Measurements from ENCODE around the gene CPPED1. TPM values are rescaled to one million over a fixed set of nuclear protein-coding genes. Genes with fewer than 3 reads are reported as not detected.

The CPPED1 gene
- total and polyA plus RNA-seq, 10 of the 15 experiments (the other 5 are each of a cell fraction or from before 2014, with no cell fraction given): 7.1 to 39.0 (median 16.0) TPM

- Histone ChIP-seq H3K4me2 (ENCODE audit: control insufficient read depth, insufficient read depth) (no peak overlapping the region), H3K4me1 (ENCODE audit: control insufficient read depth, insufficient read depth, low read length) (no peaks in the 10 kb centered on the region), H3K36me3 (ENCODE audit: control insufficient read depth in 2 of 2, insufficient read depth in 2 of 2, low read length in 1 of 2) (no peaks in the 10 kb centered on the region), H3K9me3 (replicated peaks; ENCODE audit: control insufficient read depth, insufficient read depth, low read length) (no peaks in the 10 kb centered on the region; the same call in 2 of the 3 replicates), H3K9ac (ENCODE audit: control insufficient read depth, insufficient read depth, low read length) (no peak overlapping the region), H3K4me3 (no peak overlapping the region), H3K79me2 (ENCODE audit: control insufficient read depth, insufficient read depth, low read length) (no peaks in the 10 kb centered on the region), H2AFZ (ENCODE audit: control insufficient read depth, low read depth, low read length) (no peak overlapping the region), H3K27ac (ENCODE audit: control insufficient read depth, insufficient read depth) (no peak overlapping the region), H3K27me3 (replicated peaks in 1 of 2; ENCODE audit: control insufficient read depth in 2 of 2, insufficient read depth in 2 of 2, low read length in 1 of 2) (no peaks in the 10 kb centered on the region), H4K20me1 (ENCODE audit: control insufficient read depth, insufficient read depth) (no peaks in the 10 kb centered on the region)
- intact Hi-C loops (cut with micrococcal nuclease; ENCODE audit: unreplicated experiment): no loop called here
- no peak for TF ChIP-seq ZBTB33 (IDR thresholded peaks at IDR 0.05)
- TF ChIP-seq CHD4 (IDR thresholded peaks at IDR 0.05): no peak
- ChIA-PET SMC1A (ENCODE audit: uncharacterized antibody, unreplicated experiment) (no interaction called here), RAD21 (ENCODE audit: unreplicated experiment) (no interaction called here), POLR2A (no interaction called here), CTCF (interaction anchor here (1.5 kb wide), 1 partner anchor 27 kb away, joined by 3 read pairs; no protein-coding TSS in a partner anchor)
- WGBS (ENCODE audit: insufficient coverage, insufficient replicate concordance, low lambda C conversion rate, missing lambda C conversion rate): 23% methylated on average over 2 of the region's 2 CpGs
- no peak for FAIRE-seq
- no peak for DNase-seq (ENCODE audit: low read depth, low spot score)
- in situ Hi-C loops (cut with MboI): no loop called here
- no peak for ATAC-seq
- no TSS peak for BruUV-seq (replicated peaks)
Measured at GRCh38 chr16:12653820-12654392, 149.8 kb downstream of the CPPED1 start.

- CTCF ChIA-PET: interaction anchor here (1.5 kb wide), 1 partner anchor 26 kb away, joined by 3 read pairs; no protein-coding TSS in a partner anchor
- SMC1A ChIA-PET (ENCODE audit: uncharacterized antibody, unreplicated experiment): no interaction called here
Measured at GRCh38 chr16:12652924-12653323, 150.8 kb downstream of the CPPED1 start.

More at GRCh38 chr16:12652924-12653323, 150.8 kb downstream of the CPPED1 start:
- no peak overlapping the region for H2AFZ ChIP-seq (ENCODE audit: control insufficient read depth, low read depth, low read length)
- no peaks in the 10 kb centered on the region for H3K4me1 ChIP-seq (ENCODE audit: control insufficient read depth, insufficient read depth, low read length)
- FAIRE-seq (no peak), DNase-seq (ENCODE audit: low read depth, low spot score) (no peak), ATAC-seq (no peak)
- intact Hi-C loops (cut with micrococcal nuclease; ENCODE audit: unreplicated experiment): no loop called here
- H3K9me3 ChIP-seq (replicated peaks; ENCODE audit: control insufficient read depth, insufficient read depth, low read length): no peaks in the 10 kb centered on the region
- 87% methylated on average over 4 of the region's 4 CpGs for WGBS (ENCODE audit: insufficient coverage, insufficient replicate concordance, low lambda C conversion rate, missing lambda C conversion rate)
- in situ Hi-C loops (cut with MboI): no loop called here
- no peaks in the 10 kb centered on the region for H3K27me3 ChIP-seq (replicated peaks in 1 of 2; ENCODE audit: control insufficient read depth in 2 of 2, insufficient read depth in 2 of 2, low read length in 1 of 2)
- TF ChIP-seq TCF12 (IDR thresholded peaks at IDR 0.05; ENCODE audit: low read depth, low read length): no peak
- no peak for TF ChIP-seq CHD4 (IDR thresholded peaks at IDR 0.05)
- TF ChIP-seq NKRF (conservative IDR thresholded peaks at IDR 0.05): no peak
- no peak for TF ChIP-seq PAX5 (IDR thresholded peaks at IDR 0.05; ENCODE audit: borderline replicate concordance, low read depth, low read length)
- H3K79me2 ChIP-seq (ENCODE audit: control insufficient read depth, insufficient read depth, low read length): no peaks in the 10 kb centered on the region
- H3K36me3 ChIP-seq (ENCODE audit: control insufficient read depth in 2 of 2, insufficient read depth in 2 of 2, low read length in 1 of 2): no peaks in the 10 kb centered on the region
- no peaks in the 10 kb centered on the region for H4K20me1 ChIP-seq (ENCODE audit: control insufficient read depth, insufficient read depth)
- no peak overlapping the region for H3K27ac ChIP-seq (ENCODE audit: control insufficient read depth, insufficient read depth)
- BruUV-seq (replicated peaks): no TSS peak
- H3K9ac ChIP-seq (ENCODE audit: control insufficient read depth, insufficient read depth, low read length): no peak overlapping the region
- no peak overlapping the region for H3K4me2 ChIP-seq (ENCODE audit: control insufficient read depth, insufficient read depth)
- ChIA-PET RAD21 (ENCODE audit: unreplicated experiment) (no interaction called here), POLR2A (no interaction called here)
- no peak overlapping the region for H3K4me3 ChIP-seq
